GM18517 (cell line): ENCODE measurements around the gene DCC.
"Not testable (repeated sequence)": the region's sequence is repeated elsewhere in the genome, so short reads cannot be mapped to it uniquely, and the experiment has no call there.

Experiments used
- ATAC-seq: cut with Tn5 transposase; IDR thresholded peaks from one replicate; pipeline ENCODE4 v1.9.1; 2021; ENCODE audit warnings: mild to moderate bottlenecking, moderate library complexity; ENCODE audit not compliant: unreplicated experiment

DCC gene

GRCh38 chr18:53458944-53459580, 1119.1 kb downstream of the DCC start:
- ATAC-seq, result no peak

DNA sequence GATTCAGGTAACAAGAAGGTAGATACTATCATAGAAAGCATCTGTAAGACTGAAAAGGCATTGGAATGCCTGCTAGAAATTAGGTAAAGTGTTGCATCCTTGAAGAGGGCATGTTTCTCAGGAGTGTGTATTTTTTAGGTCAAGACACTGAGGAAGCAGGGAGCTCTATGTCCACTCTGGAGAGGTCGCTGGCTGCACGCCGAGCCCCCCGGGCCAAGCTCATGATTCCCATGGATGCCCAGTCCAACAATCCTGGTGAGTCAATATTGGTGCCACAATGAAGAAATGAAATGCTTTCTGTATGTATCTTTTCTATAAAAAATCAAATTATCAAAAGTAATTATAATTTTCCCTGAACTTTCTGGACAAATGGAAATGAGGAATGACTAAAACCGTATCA, 1127.8 kb downstream of the DCC start:
- ATAC-seq, result no peak

- not testable (repeated sequence) for ATAC-seq
Observed at GRCh38 chr18:53468173-53468572, 1128.2 kb downstream of the DCC start.

- ATAC-seq, result no peak
Observed at GRCh38 chr18:53472546-53472945, 1132.5 kb downstream of the DCC start.

- ATAC-seq, result no peak
Observed at GRCh38 chr18:53478155-53478554, 1138.2 kb downstream of the DCC start.

DNA sequence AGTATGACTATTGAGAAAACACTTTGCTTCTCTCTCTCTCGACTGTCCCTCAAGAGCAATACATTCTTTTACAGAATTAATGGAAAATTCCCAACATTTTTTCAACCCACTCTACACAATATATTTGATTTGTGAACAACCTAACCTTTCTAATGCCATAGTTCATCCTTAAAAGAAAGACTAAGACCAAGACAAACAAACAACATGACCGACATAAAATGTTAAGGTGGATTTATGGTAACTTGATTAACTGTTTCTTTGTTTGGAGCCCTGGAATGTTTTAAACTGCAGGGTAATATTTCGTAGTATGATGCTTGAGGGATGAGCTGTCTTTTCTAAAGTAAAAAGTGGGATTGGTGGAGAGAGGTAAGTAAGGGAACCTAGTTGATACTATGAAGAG, 1146.3 kb downstream of the DCC start:
- ATAC-seq, result no peak

- ATAC-seq, result no peak
Observed at GRCh38 chr18:53489266-53489665, 1149.3 kb downstream of the DCC start.

DNA sequence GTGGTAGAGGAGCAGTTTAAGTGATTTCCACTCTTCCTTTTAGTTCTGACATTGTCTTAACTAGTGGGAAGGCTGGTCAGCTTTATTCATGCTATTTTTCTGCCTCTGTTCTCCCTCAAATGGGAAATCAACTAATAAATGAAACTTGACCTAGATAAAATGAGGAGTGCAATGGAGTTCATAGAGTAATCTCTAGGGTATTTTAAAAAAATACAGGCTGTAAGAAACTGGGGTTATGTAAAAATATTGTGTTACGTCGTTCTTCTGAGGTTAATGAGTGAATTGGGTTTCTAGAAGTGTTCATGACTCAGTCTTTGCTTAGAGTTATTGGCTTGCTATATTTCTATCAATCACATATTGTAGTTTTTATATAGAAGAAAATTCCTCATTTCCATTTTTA, 1150.0 kb downstream of the DCC start:
- no peak for ATAC-seq

- no peak for ATAC-seq
Observed at GRCh38 chr18:53496028-53496427, 1156.0 kb downstream of the DCC start.

DNA sequence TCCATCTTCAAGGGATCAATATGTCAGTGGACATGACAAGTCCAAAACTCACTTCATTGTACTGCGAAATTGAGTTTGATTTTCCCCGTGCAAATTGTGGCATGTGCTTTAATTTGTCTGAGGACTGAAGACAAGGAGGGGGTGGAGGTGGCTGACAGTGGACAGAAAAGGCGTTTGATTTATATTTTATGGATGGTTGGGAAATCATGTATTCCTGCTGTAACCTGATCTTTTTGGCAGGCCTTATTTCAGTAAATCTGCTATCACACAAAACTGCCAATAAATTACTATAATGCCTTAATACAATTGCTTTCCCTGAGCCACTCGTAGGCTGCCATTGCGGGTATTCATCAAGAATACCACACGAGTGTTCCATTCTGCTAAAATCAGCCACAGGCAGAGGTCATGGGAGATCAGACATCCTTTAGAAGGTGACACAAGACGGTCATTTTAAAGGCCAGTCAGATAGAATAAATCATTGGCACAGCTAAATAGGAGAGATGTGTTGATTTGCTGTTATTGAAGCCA, 1164.0 kb downstream of the DCC start:
- ATAC-seq, result no peak

GRCh38 chr18:53508529-53508928, 1168.5 kb downstream of the DCC start:
- ATAC-seq, result no peak

DNA sequence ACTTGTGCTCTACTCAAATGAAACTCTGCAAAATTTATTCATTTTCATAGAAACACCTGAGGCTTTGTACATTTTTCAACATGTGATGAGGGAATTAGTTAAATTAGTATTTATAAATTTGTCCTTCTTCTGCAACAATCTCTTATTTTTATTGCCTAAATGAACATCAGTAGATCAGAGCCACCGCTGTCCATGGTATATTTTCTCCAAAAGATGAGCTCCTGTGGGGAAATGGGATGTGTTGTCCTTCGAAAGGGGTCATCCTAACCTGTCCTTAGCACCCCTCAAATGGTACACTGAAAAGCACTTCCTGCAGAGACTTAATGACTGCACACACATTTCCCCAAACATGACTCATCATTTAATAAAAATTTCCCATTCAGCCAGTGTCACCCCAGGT, 1169.9 kb downstream of the DCC start:
- no peak for ATAC-seq

- ATAC-seq, result not testable (repeated sequence)
Observed at GRCh38 chr18:53511725-53512124, 1171.7 kb downstream of the DCC start.

GRCh38 chr18:53521068-53521467, 1181.1 kb downstream of the DCC start:
- no peak for ATAC-seq

DNA sequence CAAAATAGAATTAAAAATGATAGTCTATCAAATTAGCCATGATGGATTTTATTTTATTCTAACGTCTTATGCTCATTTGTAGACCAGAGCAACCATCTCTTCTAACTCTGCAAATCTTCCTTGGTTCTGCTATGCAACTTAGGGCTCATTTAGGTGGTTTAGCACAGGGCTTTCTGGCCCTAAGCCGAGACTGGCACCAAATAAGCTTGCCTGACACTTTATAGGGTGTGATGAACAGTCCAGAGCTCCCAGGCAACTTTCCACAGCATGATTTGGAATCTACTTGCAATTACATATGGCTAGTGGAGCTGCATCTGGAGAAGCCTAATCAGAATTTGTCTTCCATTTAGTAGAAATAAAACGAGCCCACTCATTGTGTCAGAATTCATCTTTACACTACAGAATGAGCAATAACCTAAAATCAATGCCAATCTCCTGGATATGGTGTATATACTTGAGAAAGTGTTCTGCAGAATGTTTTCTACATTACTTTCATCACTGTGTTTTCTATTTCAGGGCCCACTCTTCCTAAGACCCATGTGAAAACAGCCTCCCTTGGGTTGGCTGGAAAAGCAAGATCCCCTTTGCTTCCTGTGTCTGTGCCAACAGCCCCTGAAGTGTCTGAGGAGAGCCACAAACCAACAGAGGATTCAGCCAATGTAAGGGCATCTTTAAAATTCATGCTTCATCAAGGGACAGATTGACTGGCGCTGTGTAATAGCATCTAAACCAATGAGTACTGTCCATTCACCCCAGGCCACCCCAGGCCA, 1186.3 kb downstream of the DCC start:
- ATAC-seq, result no peak

DNA sequence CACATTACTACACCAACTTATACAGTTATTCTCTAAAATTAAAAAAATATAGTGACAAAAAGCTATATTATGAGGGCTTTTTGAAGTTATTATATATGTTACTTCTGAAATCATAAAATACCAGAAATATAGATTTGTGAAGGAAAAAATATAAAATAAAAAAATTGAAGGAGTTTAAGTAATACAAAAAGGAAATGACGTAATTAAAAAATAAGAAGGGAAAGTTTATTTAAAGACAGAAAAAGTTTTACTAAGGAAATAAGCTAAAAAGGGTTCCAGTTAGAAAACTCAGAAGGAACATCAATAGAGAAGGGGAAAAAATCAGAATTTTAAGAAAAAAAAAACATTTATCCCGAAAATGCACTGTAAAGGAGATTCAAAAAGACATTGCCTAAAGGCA, 1187.4 kb downstream of the DCC start:
- no peak for ATAC-seq

- ATAC-seq, result no peak
Observed at GRCh38 chr18:53531187-53531586, 1191.2 kb downstream of the DCC start.

DNA sequence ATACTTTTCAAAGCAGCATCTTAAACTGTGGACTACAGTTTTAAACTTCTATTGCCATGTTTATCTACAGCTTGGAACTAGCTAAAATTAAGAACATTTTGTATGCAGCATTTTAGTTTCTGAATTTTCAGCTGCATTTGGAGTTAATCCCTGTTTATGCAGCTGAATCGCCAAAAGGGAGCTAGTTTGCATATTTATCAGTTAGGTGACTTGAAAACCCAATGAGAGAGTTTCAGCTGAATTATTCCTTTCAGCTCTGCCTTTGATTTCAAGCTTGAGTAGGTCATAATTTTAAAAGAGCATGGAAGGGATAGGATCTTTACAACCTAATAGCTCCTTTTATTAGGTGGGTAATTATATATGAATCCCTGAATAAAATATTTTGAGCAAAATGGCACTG, 1191.9 kb downstream of the DCC start:
- ATAC-seq, result no peak

GRCh38 chr18:53534203-53534602, 1194.2 kb downstream of the DCC start:
- ATAC-seq, result no peak

DNA sequence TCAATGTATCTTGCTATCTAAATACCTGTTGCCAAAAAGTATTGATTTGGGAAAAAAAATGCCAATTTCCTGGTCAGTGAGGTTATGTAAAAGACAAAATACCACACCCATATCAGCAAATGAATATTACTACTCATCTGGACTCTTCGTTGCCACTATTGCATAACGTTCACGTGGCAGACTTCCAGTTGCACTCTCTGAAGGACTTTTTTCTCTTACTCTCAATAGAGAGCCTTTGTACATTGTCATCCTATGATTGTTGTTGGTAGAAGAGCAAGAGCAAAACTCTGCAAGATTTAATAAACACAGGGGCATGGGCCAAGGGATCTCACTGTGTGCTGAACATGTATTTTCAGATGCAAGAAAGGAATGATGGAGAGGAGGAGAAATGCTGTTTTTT, 1194.7 kb downstream of the DCC start:
- no peak for ATAC-seq

GRCh38 chr18:53536908-53537307, 1196.9 kb downstream of the DCC start:
- no peak for ATAC-seq

DNA sequence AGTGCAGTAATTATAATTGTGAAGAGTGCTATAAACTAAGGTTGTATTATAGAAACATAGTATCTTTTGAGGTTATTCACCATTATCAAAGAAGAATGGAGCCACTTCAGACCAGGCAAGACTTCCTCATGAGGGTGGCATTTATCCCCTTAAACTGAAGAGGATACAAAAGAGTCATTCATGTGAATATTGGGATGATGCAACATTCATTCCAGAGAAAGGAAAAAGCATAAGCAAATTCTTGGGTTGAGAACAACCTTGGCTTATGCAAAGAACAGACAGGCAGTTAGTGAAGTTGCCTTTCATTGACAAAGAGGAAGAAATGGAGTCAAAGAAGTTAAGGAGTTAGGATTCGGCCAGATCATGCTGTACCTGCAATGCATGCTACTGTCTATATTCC, 1201.9 kb downstream of the DCC start:
- no peak for ATAC-seq
